CD14-positive monocyte (primary cell): ENCODE data around the gene DISP2. TPM values are rescaled to one million over a fixed set of nuclear protein-coding genes. Genes with fewer than 3 reads are reported as not detected.

Experiments used
- DNase-seq, 3 donors: peaks; one replicate each; pipeline ENCODE4 v3.0.0-alpha.2; 2011 to 2022
- H2AFZ ChIP-seq: 2 replicates; pipeline ENCODE4 v1.6.0; 2012; ENCODE audit warnings: mild to moderate bottlenecking, low read depth, low read length, inconsistent platforms; ENCODE audit not compliant: insufficient read depth, poor library complexity, severe bottlenecking
- H3K27ac ChIP-seq, 2 donors: 1 replicate in 1 of 2; 2 replicates in 1 of 2; pipeline ENCODE4 v1.5.1; 2012 to 2013; ENCODE audit warnings: low read length in 2 of 2, control low read depth in 1 of 2, inconsistent platforms in 1 of 2, low read depth in 1 of 2, mild to moderate bottlenecking in 1 of 2
- H3K27me3 ChIP-seq, 2 donors: one replicate each; pipeline versions ENCODE4 v1.6.0 to v1.6.1; 2011 to 2013; ENCODE audit warnings: low read length in 2 of 2; ENCODE audit not compliant: control insufficient read depth in 2 of 2, insufficient read depth in 2 of 2
- H3K36me3 ChIP-seq, 2 donors: replicated peaks in 1 of 2; 1 replicate in 1 of 2; 2 replicates in 1 of 2; pipeline versions ENCODE4 v1.5.1 to v1.6.1; 2012 to 2013; ENCODE audit warnings: low read length in 2 of 2, control low read depth in 1 of 2, inconsistent platforms in 1 of 2, mild to moderate bottlenecking in 1 of 2; ENCODE audit not compliant: insufficient read depth in 2 of 2, control insufficient read depth in 1 of 2
- H3K4me1 ChIP-seq, 2 donors: 1 replicate in 1 of 2; 2 replicates in 1 of 2; pipeline versions ENCODE4 v1.5.1 to v1.6.1; 2012 to 2013; ENCODE audit warnings: low read length in 2 of 2, control low read depth in 1 of 2, inconsistent platforms in 1 of 2, mild to moderate bottlenecking in 1 of 2, moderate library complexity in 1 of 2; ENCODE audit not compliant: insufficient read depth in 2 of 2, control insufficient read depth in 1 of 2
- H3K4me2 ChIP-seq: replicated peaks from 2 replicates; pipeline ENCODE3; 2012; ENCODE audit warnings: low read length, moderate library complexity, mild to moderate bottlenecking; ENCODE audit not compliant: poor library complexity, severe bottlenecking; ENCODE audit errors: extremely low read depth
- H3K4me3 ChIP-seq, 3 experiments: fragments of 200-600 bp in 1 of 3; sonication (generic) in 1 of 3; replicated peaks in 1 of 3; 1 replicate in 2 of 3; 2 replicates in 1 of 3; pipeline ENCODE4 v1.5.1; 2011 to 2013; ENCODE audit warnings: low read length in 3 of 3, mild to moderate bottlenecking in 3 of 3, control low read depth in 2 of 3, low read depth in 2 of 3, inconsistent platforms in 1 of 3, moderate library complexity in 1 of 3
- H3K79me2 ChIP-seq: 2 replicates; pipeline ENCODE4 v1.6.0; 2012; ENCODE audit warnings: mild to moderate bottlenecking, control low read depth, inconsistent platforms, low read length, moderate library complexity; ENCODE audit not compliant: insufficient read depth
- H3K9ac ChIP-seq: 2 replicates; pipeline ENCODE4 v1.6.0; 2017; ENCODE audit warnings: low read length, mild to moderate bottlenecking; ENCODE audit not compliant: insufficient read depth, poor library complexity, severe bottlenecking
- H3K9me3 ChIP-seq, 2 donors: replicated peaks in 1 of 2; 1 replicate in 1 of 2; 2 replicates in 1 of 2; pipeline versions ENCODE4 v1.5.1 to v1.6.1; 2012 to 2013; ENCODE audit warnings: low read length in 2 of 2, control low read depth in 1 of 2; ENCODE audit not compliant: control insufficient read depth in 1 of 2, insufficient read depth in 1 of 2
- H4K20me1 ChIP-seq: 2 replicates; pipeline ENCODE4 v1.6.0; 2012; ENCODE audit warnings: mild to moderate bottlenecking, low read length, control low read depth, moderate library complexity; ENCODE audit not compliant: insufficient read depth
- H3K27ac Mint-ChIP-seq, 7 donors: one replicate each; pipeline ENCODE4 v1.8.0; 2020; ENCODE audit warnings: mild to moderate bottlenecking in 7 of 7, mixed read lengths in 7 of 7, moderate library complexity in 6 of 7, inconsistent platforms in 2 of 7
- H3K27me3 Mint-ChIP-seq, 3 donors: one replicate each; pipeline ENCODE4 v1.8.0; 2021 to 2022; ENCODE audit warnings: low read depth in 3 of 3, mild to moderate bottlenecking in 3 of 3, mixed read lengths in 3 of 3, moderate library complexity in 3 of 3, inconsistent platforms in 1 of 3
- H3K36me3 Mint-ChIP-seq, 2 donors: one replicate each; pipeline ENCODE4 v1.8.0; 2020; ENCODE audit warnings: mixed read lengths in 2 of 2, inconsistent platforms in 1 of 2, mild to moderate bottlenecking in 1 of 2
- H3K4me1 Mint-ChIP-seq: one replicate; pipeline ENCODE4 v1.8.0; 2020; ENCODE audit warnings: mild to moderate bottlenecking, mixed read lengths
- H3K4me3 Mint-ChIP-seq, 2 donors: one replicate each; pipeline ENCODE4 v1.8.0; 2020; ENCODE audit warnings: mild to moderate bottlenecking in 2 of 2, mixed read lengths in 2 of 2, moderate library complexity in 1 of 2
- H3K9me3 Mint-ChIP-seq, 7 donors: one replicate each; pipeline ENCODE4 v1.8.0; 2020 to 2022; ENCODE audit warnings: mixed read lengths in 7 of 7, mild to moderate bottlenecking in 6 of 7, moderate library complexity in 6 of 7, inconsistent platforms in 2 of 7
- WGBS: methylation state at CpG from one replicate; pipeline ENCODE4 v1.1.5; 2013; ENCODE audit warnings: missing lambda C conversion rate; ENCODE audit not compliant: insufficient coverage; 5-methylcytosine and 5-hydroxymethylcytosine counted together
- intact Hi-C, 2 donors: fragments of 100-400 bp; cut with micrococcal nuclease; formaldehyde crosslinking; loops; one replicate each; pipeline versions ENCODE4 v1.15.0 to v1.15.1; 2023
- polyA plus RNA-seq, 3 donors: library from polyadenylated mRNA; depleted of rRNA in 1 of 3; unstranded in 2 of 3; stranded (reverse) in 1 of 3; fragments of 300-500 nt in 2 of 3; fragments of >200 nt in 1 of 3; fragmentation: Illumina TruSeq in 2 of 3; gene quantifications; 1 replicate in 2 of 3; 2 replicates in 1 of 3; pipeline ENCODE4 v1.2.3, GENCODE V29; 2012 to 2021
- TF ChIP-seq, protein P1 (sequence below): fragments of 200-600 bp; IDR thresholded peaks from one replicate; pipeline ENCODE4 v1.8.0; 2022; ENCODE audit warnings: antibody characterized with exemption, mild to moderate bottlenecking

Gene DISP2
- polyA plus RNA-seq, 3 donors, result 0.01 TPM; not detected in 1

DNA sequence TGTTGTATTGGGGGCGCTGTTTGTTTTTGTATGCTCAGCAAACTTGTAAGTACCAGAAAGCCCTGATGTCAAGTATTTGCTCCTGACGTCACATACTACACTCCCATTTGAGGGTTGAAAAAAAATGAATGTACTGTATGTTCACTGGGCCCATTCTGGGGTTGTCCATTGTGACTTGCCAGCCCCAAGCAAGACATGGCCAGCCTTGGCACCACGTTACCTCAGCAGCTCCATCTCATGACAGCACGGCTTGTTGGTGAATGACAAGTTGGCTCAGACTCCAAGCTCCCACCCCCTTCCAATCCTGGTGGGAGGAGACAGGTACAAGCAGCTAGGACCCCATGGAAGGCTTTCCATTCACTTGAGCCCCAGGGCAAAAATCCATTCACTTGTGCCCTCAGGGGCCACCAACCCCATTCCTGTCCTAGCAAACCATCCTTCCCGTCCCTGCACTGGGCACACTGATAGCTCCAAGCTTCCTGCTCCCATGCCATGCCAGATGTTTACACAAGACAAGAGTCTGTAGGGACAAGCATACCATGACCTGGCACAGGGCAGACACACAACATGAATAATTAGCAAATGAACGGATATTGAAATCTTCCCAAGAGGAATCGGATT, 5.6 kb upstream of the DISP2 start:
- TF ChIP-seq, protein P1, sequence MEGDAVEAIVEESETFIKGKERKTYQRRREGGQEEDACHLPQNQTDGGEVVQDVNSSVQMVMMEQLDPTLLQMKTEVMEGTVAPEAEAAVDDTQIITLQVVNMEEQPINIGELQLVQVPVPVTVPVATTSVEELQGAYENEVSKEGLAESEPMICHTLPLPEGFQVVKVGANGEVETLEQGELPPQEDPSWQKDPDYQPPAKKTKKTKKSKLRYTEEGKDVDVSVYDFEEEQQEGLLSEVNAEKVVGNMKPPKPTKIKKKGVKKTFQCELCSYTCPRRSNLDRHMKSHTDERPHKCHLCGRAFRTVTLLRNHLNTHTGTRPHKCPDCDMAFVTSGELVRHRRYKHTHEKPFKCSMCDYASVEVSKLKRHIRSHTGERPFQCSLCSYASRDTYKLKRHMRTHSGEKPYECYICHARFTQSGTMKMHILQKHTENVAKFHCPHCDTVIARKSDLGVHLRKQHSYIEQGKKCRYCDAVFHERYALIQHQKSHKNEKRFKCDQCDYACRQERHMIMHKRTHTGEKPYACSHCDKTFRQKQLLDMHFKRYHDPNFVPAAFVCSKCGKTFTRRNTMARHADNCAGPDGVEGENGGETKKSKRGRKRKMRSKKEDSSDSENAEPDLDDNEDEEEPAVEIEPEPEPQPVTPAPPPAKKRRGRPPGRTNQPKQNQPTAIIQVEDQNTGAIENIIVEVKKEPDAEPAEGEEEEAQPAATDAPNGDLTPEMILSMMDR, result no peak
- Mint-ChIP-seq H3K36me3 (peaks cover 0 to 2% of the 10 kb centered on the region in 2 donors), H3K27me3 (peaks cover 9 to 11% (median 11%) of the 10 kb centered on the region in 3 donors), H3K27ac (no peak overlapping the region), H3K4me1 (peaks cover 4% of the 10 kb centered on the region), H3K4me3 (no peak overlapping the region), H3K9me3 (peaks cover 0 to under 1% (median 0%) of the 10 kb centered on the region in 7 donors)
- Histone ChIP-seq H3K4me1 (peaks cover under 1 to 2% of the 10 kb centered on the region in 2 donors), H4K20me1 (no peaks in the 10 kb centered on the region), H3K27ac (no peak overlapping the region), H3K9me3 (no peaks in the 10 kb centered on the region), H3K4me3 (no peak overlapping the region), H3K4me2 (no peak overlapping the region), H2AFZ (no peak overlapping the region), H3K9ac (no peak overlapping the region), H3K79me2 (no peaks in the 10 kb centered on the region), H3K27me3 (no peaks in the 10 kb centered on the region), H3K36me3 (no peaks in the 10 kb centered on the region)
- DNase-seq, result no peak
- WGBS, result 76% methylated on average over 4 of the region's 7 CpGs
- intact Hi-C loops, result no loop called here

DNA sequence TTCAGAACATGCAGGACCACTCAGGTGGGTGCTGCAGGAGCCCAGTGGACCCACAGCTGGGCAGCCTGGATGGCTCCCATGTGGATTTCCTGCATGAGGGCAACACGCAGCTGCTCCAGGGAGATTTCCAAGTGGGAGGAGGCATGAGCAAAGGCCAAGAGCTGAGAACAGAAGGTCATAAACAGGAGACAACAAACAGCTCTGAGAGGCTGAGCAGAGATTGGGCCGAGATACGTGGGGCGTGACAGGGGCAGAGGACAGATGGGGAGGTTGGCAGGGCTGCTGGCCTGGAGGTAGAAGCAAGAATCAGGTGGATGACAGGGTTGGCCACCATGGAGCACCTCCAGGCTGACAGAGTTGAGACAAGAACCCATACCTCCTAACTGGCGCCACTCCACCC, 4.3 kb upstream of the DISP2 start:
- H3K27me3 ChIP-seq, result peaks cover 0 to 2% of the 10 kb centered on the region in 2 donors
- 100% methylated on average over 4 of the region's 5 CpGs for WGBS
- no peak overlapping the region for H3K9ac ChIP-seq
- no peaks in the 10 kb centered on the region for H3K9me3 ChIP-seq
- Mint-ChIP-seq H3K4me3 (no peak overlapping the region), H3K27ac (peak overlapping the region in 2 of 7 donors; percentile 38 to 64), H3K9me3 (no peaks in the 10 kb centered on the region), H3K4me1 (peaks cover 11% of the 10 kb centered on the region), H3K27me3 (peaks cover 9 to 15% (median 15%) of the 10 kb centered on the region in 3 donors), H3K36me3 (peaks cover 0 to 2% of the 10 kb centered on the region in 2 donors)
- H2AFZ ChIP-seq, result no peak overlapping the region
- H3K4me1 ChIP-seq, result peaks cover 11 to 13% of the 10 kb centered on the region in 2 donors
- intact Hi-C loops, result no loop called here
- peaks cover 4% of the 10 kb centered on the region for H4K20me1 ChIP-seq
- no peak for DNase-seq
- no peak overlapping the region for H3K27ac ChIP-seq
- H3K36me3 ChIP-seq, result no peaks in the 10 kb centered on the region
- TF ChIP-seq, protein P1, result no peak
- H3K4me3 ChIP-seq, result no peak overlapping the region
- H3K79me2 ChIP-seq, result no peaks in the 10 kb centered on the region
- H3K4me2 ChIP-seq, result no peak overlapping the region
